A549 (cell line): Measurements from ENCODE around the gene FAM20A. TPM values are rescaled to one million over a fixed set of nuclear protein-coding genes. Genes with fewer than 3 reads are reported as not detected.

ENCODE experiments used
- ATAC-seq, 2 experiments: fragments of 200-7000 bp in 1 of 2; fragments of >200 bp in 1 of 2; cut with Nextera tagmentation in 1 of 2; cut with Tn5 transposase in 1 of 2; 3 replicates each; pipeline versions ENCODE4 v1.8.0 to v1.9.1; 2018 to 2020; ENCODE audit warnings: mild to moderate bottlenecking in 1 of 2, moderate library complexity in 1 of 2
- CTCF ChIA-PET: fragments of 300-600 bp; sonication (Branson Sonifier 250); formaldehyde crosslinking; extraction: SDS; loops from one replicate; lab custom pipeline; 2021; ENCODE audit warnings: antibody characterized with exemption, inconsistent platforms; lab: Yijun Ruan, JAX
- POLR2A ChIA-PET: fragments of 350-600 bp; formaldehyde crosslinking; extraction: SDS; loops from one replicate; lab custom pipeline; 2021; ENCODE audit warnings: antibody characterized with exemption, inconsistent platforms; lab: Yijun Ruan, JAX
- DNase-seq, 2 experiments: peaks; one replicate each; pipeline versions ENCODE4 v3.0.0 to v3.0.0-alpha.2; 2011 to 2016; ENCODE audit warnings: low read depth in 1 of 2, low spot score in 1 of 2
- FAIRE-seq: peaks from 2 replicates; lab custom pipeline; 2011; peaks lifted over from hg19 to GRCh38; lab: Jason Lieb, UNC
- H3K27ac ChIP-seq, 2 experiments: fragments of >200 bp; sonication (Bioruptor Twin); formaldehyde crosslinking; 3 replicates each; pipeline ENCODE4 v1.5.1; 2016 to 2017
- H3K4me1 ChIP-seq: fragments of >200 bp; sonication (Bioruptor Twin); formaldehyde crosslinking; 3 replicates; pipeline ENCODE4 v1.6.1; 2016
- H3K4me2 ChIP-seq: fragments of >200 bp; sonication (Bioruptor Twin); formaldehyde crosslinking; 3 replicates; pipeline ENCODE4 v1.6.1; 2016
- H3K4me3 ChIP-seq: fragments of >200 bp; sonication (Bioruptor Twin); formaldehyde crosslinking; 3 replicates; pipeline ENCODE4 v1.5.1; 2016
- H3K9me3 ChIP-seq: fragments of >200 bp; sonication (Bioruptor Twin); formaldehyde crosslinking; 3 replicates; pipeline ENCODE4 v1.6.1; 2016
- ATOH8 ChIP-seq: fragments of 250-450 bp; sonication (Bioruptor Pico); IDR thresholded peaks from 2 replicates; pipeline ENCODE4 v1.5.0; 2020; ENCODE audit warnings: low read depth, mild to moderate bottlenecking, moderate library complexity
- BHLHE40 ChIP-seq: IDR thresholded peaks from 2 replicates; pipeline ENCODE4 v1.6.1; 2012; ENCODE audit warnings: low read depth, low read length, inconsistent platforms
- E2F6 ChIP-seq: IDR thresholded peaks from 2 replicates; pipeline ENCODE4 v1.6.1; 2012; ENCODE audit warnings: low read depth, borderline replicate concordance
- EHF ChIP-seq: fragments of 250-450 bp; sonication (Bioruptor Pico); IDR thresholded peaks from 2 replicates; pipeline ENCODE4 v1.5.0; 2020; ENCODE audit warnings: mild to moderate bottlenecking
- ESRRA ChIP-seq: fragments of 150-350 bp; IDR thresholded peaks from 2 replicates; pipeline ENCODE4 v1.6.1; 2014; ENCODE audit warnings: mild to moderate bottlenecking, low read length, borderline replicate concordance
- FOSB ChIP-seq: fragments of 250-450 bp; sonication (Bioruptor Pico); IDR thresholded peaks from 2 replicates; pipeline ENCODE4 v1.5.0; 2020; ENCODE audit warnings: mild to moderate bottlenecking, moderate library complexity
- FOSL2 ChIP-seq, 2 experiments: fragments of 450-650 bp in 1 of 2; fragments of >200 bp in 1 of 2; sonication (Bioruptor Twin) in 1 of 2; formaldehyde crosslinking; IDR thresholded peaks; 2 replicates each; pipeline versions ENCODE4 v1.5.0 to v1.6.1; 2016 to 2020; ENCODE audit warnings: mild to moderate bottlenecking in 1 of 2, moderate library complexity in 1 of 2
- HES2 ChIP-seq: fragments of >200 bp; sonication (Bioruptor Twin); formaldehyde crosslinking; IDR thresholded peaks from 2 replicates; pipeline ENCODE4 v1.6.1; 2016
- HEYL ChIP-seq: fragments of 250-450 bp; sonication (Bioruptor Pico); IDR thresholded peaks from 2 replicates; pipeline ENCODE4 v1.8.0; 2021; ENCODE audit warnings: mild to moderate bottlenecking, moderate library complexity
- HMGXB4 ChIP-seq: fragments of 250-450 bp; sonication (Bioruptor Pico); IDR thresholded peaks from 2 replicates; pipeline ENCODE4 v1.5.0; 2021; ENCODE audit warnings: mild to moderate bottlenecking, moderate library complexity, borderline replicate concordance
- HOXB13 ChIP-seq: fragments of 250-450 bp; sonication (Bioruptor Pico); IDR thresholded peaks from 2 replicates; pipeline ENCODE4 v1.5.0; 2020; ENCODE audit warnings: low read depth, mild to moderate bottlenecking, moderate library complexity
- HOXB5 ChIP-seq: fragments of 250-450 bp; sonication (Bioruptor Pico); IDR thresholded peaks from 2 replicates; pipeline ENCODE4 v1.5.0; 2020; ENCODE audit warnings: mild to moderate bottlenecking, moderate library complexity
- JUNB ChIP-seq: fragments of >200 bp; sonication (Bioruptor Twin); formaldehyde crosslinking; IDR thresholded peaks from 2 replicates; pipeline ENCODE4 v1.6.1; 2016
- KDM5A ChIP-seq: fragments of 200-600 bp; sonication (generic); IDR thresholded peaks from 2 replicates; pipeline ENCODE4 v1.6.1; 2016; ENCODE audit warnings: antibody characterized with exemption, mild to moderate bottlenecking
- MAX ChIP-seq: IDR thresholded peaks from 2 replicates; pipeline ENCODE4 v1.6.1; 2012
- MAZ ChIP-seq: fragments of 150-350 bp; IDR thresholded peaks from 2 replicates; pipeline ENCODE4 v1.6.1; 2014; ENCODE audit warnings: antibody characterized with exemption, low read depth, low read length, borderline replicate concordance
- MYC ChIP-seq: IDR thresholded peaks from 2 replicates; pipeline ENCODE4 v1.6.1; 2012; ENCODE audit warnings: mild to moderate bottlenecking, inconsistent platforms, low read length, improper control_type of control experiment, borderline replicate concordance
- NFE2L2 ChIP-seq: fragments of 150-350 bp; conservative IDR thresholded peaks from 2 replicates; pipeline ENCODE4 v1.6.1; 2014; ENCODE audit warnings: low read length
- PHF8 ChIP-seq: fragments of 200-600 bp; sonication (generic); IDR thresholded peaks from 2 replicates; pipeline ENCODE4 v1.6.1; 2016; ENCODE audit warnings: low read depth, mild to moderate bottlenecking, antibody characterized with exemption, moderate library complexity, borderline replicate concordance
- POLR2A ChIP-seq: IDR thresholded peaks from 2 replicates; pipeline ENCODE4 v1.6.1; 2012; ENCODE audit warnings: mild to moderate bottlenecking, low read length
- RNF2 ChIP-seq: fragments of 200-600 bp; sonication (generic); IDR thresholded peaks from 2 replicates; pipeline ENCODE4 v1.6.1; 2016; ENCODE audit warnings: low read depth, mild to moderate bottlenecking, antibody characterized with exemption, moderate library complexity, borderline replicate concordance
- SMC3 ChIP-seq: fragments of >200 bp; sonication (Bioruptor Twin); formaldehyde crosslinking; IDR thresholded peaks from 3 replicates; pipeline ENCODE4 v1.6.1; 2018; ENCODE audit warnings: inconsistent platforms
- SREBF2 ChIP-seq: fragments of 450-650 bp; IDR thresholded peaks from 2 replicates; pipeline ENCODE4 v1.6.1; 2014; ENCODE audit warnings: mild to moderate bottlenecking, moderate library complexity
- TFCP2L1 ChIP-seq: fragments of 250-450 bp; sonication (Bioruptor Pico); IDR thresholded peaks from 2 replicates; pipeline ENCODE4 v1.5.0; 2021; ENCODE audit warnings: mild to moderate bottlenecking
- TP53 ChIP-seq: fragments of 250-450 bp; sonication (Bioruptor Pico); IDR thresholded peaks from 2 replicates; pipeline ENCODE4 v1.5.0; 2021; ENCODE audit warnings: mild to moderate bottlenecking, moderate library complexity
- USF2 ChIP-seq: fragments of 450-650 bp; IDR thresholded peaks from 2 replicates; pipeline ENCODE4 v1.6.1; 2014; ENCODE audit warnings: antibody characterized with exemption
- ZSCAN20 ChIP-seq: fragments of 250-450 bp; sonication (Bioruptor Pico); IDR thresholded peaks from 2 replicates; pipeline ENCODE4 v1.8.0; 2022; ENCODE audit warnings: mild to moderate bottlenecking, moderate library complexity
- WGBS: methylation state at CpG from one replicate; pipeline ENCODE4 v1.1.6; 2017; ENCODE audit errors: missing lambda C conversion rate; 5-methylcytosine and 5-hydroxymethylcytosine counted together
- polyA plus RNA-seq, 4 experiments: library from polyadenylated mRNA; depleted of rRNA in 3 of 4; stranded (reverse); fragments of >200 nt; fragmentation: RNase III in 1 of 4; extraction: RNeasy Plus Mini Kit Qiagen cat#74134 plus additional on column Dnase treatment in 1 of 4; gene quantifications; 2 replicates in 3 of 4; 3 replicates in 1 of 4; pipeline ENCODE4 v1.2.3, GENCODE V29; 2011 to 2017

FAM20A gene
- polyA plus RNA-seq, 2 of the 4 experiments (the other 2 are of a cell fraction): 0.05 to 0.09 TPM

- TF ChIP-seq HMGXB4 (CRISPR knock-in tag): no peak; the same call in 1 of the 2 replicates
- no peak for TF ChIP-seq FOSL2 (IDR thresholded peaks at IDR 0.05)
- peak; percentile 12 for TF ChIP-seq FOSL2 (CRISPR knock-in tag; IDR thresholded peaks at IDR 0.05)
- TF ChIP-seq, all 56 proteins: peak for 10
These were observed 88.8 kb downstream of the FAM20A start, which contains the start of gene PRKAR1A (continued) for GRCh38 chr17:68512247-68512959.

- FAIRE-seq (no peak), ATAC-seq (peak; percentile 79 to 81), DNase-seq (peak; percentile 72 to 73)
- Histone ChIP-seq H3K4me1 (peaks cover 22% of the 10 kb centered on the region), H3K4me2 (peak overlapping the region; percentile 73), H3K9me3 (no peaks in the 10 kb centered on the region), H3K4me3 (peak overlapping the region; percentile 80), H3K27ac (peak overlapping the region; percentile 95 to 96)
- CTCF ChIA-PET: interaction anchor here (0.6 to 1.7 kb wide), 9 partner anchors 14 to 687 kb away, joined by 3 to 7 read pairs (median 3); no protein-coding TSS in a partner anchor
- 1% methylated on average over 22 of the region's 49 CpGs for WGBS
- POLR2A ChIA-PET: interaction anchor here (0.6 to 1.7 kb wide), 6 partner anchors 9 to 799 kb away, joined by 3 to 9 read pairs (median 4); no protein-coding TSS in a partner anchor
- TF ChIP-seq ZSCAN20 (CRISPR knock-in tag) (no peak), ATOH8 (CRISPR knock-in tag) (no peak), PHF8 (peak; percentile 84), RNF2 (peak; percentile 79; the same call in 1 of the 2 replicates), POLR2A (0 out of 2 replicates have a peak, but pooled peaks have one; percentile 13), KDM5A (no peak), TP53 (CRISPR knock-in tag) (0 out of 2 replicates have a peak, but pooled peaks have one; percentile 39), USF2 (peak; percentile 81), SMC3 (no peak), FOSB (CRISPR knock-in tag) (no peak), HEYL (CRISPR knock-in tag) (no peak), SREBF2 (no peak), MYC (peak; percentile 22; the same call in 1 of the 2 replicates), NFE2L2 (no peak), JUNB (no peak), MAZ (no peak), HMGXB4 (CRISPR knock-in tag) (0 out of 2 replicates have a peak, but pooled peaks have one; percentile 26), EHF (0 out of 2 replicates have a peak, but pooled peaks have one; percentile 2), HOXB13 (no peak), ESRRA (no peak), MAX (peak; percentile 96), HES2 (no peak), E2F6 (peak; percentile 97), BHLHE40 (no peak), TFCP2L1 (peak; percentile 72), HOXB5 (CRISPR knock-in tag) (0 out of 2 replicates have a peak, but pooled peaks have one; percentile 11)
These were observed 89.4 kb downstream of the FAM20A start for GRCh38 chr17:68511671-68512246.
